Mucosa of descending colon (tissue), 3 donors: ENCODE results near the gene GET4. TPM values are rescaled to one million over a fixed set of nuclear protein-coding genes. Genes with fewer than 3 reads are reported as not detected.
A peak's percentile ranks its signal among the peaks of the same experiment; 100 is the strongest.
"Not testable (repeated sequence)": the region's sequence is repeated elsewhere in the genome, so short reads cannot be mapped to it uniquely, and the experiment has no call there.

Experiments used
- ATAC-seq: fragments of 200-7000 bp; cut with Tn5 transposase; one replicate; pipeline ENCODE4 v1.9.1; 2020; ENCODE audit warnings: mild to moderate bottlenecking, moderate library complexity
- DNase-seq, 3 donors: peaks; one replicate each; pipeline ENCODE4 v3.0.0-alpha.2; 2020
- H3K36me3 ChIP-seq: fragments of 200-600 bp; one replicate; pipeline ENCODE4 v1.8.0; 2021; ENCODE audit warnings: low read depth, mild to moderate bottlenecking
- H3K4me1 ChIP-seq: fragments of 200-600 bp; one replicate; pipeline ENCODE4 v1.8.0; 2021; ENCODE audit warnings: low read depth, mild to moderate bottlenecking
- H3K4me3 ChIP-seq: fragments of 200-600 bp; one replicate; pipeline ENCODE4 v1.8.0; 2021; ENCODE audit warnings: mild to moderate bottlenecking
- H3K9me3 ChIP-seq: fragments of 200-600 bp; one replicate; pipeline ENCODE4 v1.8.0; 2021; ENCODE audit warnings: mild to moderate bottlenecking
- CTCF ChIP-seq: fragments of 200-600 bp; IDR thresholded peaks from one replicate; pipeline ENCODE4 v1.8.0; 2022; ENCODE audit warnings: antibody characterized with exemption, mild to moderate bottlenecking
- intact Hi-C, 2 donors: fragments of 100-400 bp; cut with DNase I in 1 of 2; cut with micrococcal nuclease in 1 of 2; formaldehyde crosslinking; loops; one replicate each; pipeline versions ENCODE4 v1.11.0 to v1.11.1; 2022; cut with DNase I, micrococcal nuclease
- total RNA-seq, 3 donors: library from RNA; stranded (reverse); fragmentation: NEBNext Ultra II Directional in 2 of 3; extraction: Animal tissue kit (Norgen Biotek cat#: 25700) in 2 of 3; gene quantifications; one replicate each; pipeline versions ENCODE4 v1.2.1 to v1.2.4, GENCODE V29; 2021 to 2023
- donor health status: DM: no; HTN: no; CAD: no; lungs with moderate emphysema.
- donor health status: DM: no; HTN: no; CAD: no.
- donor health status: DM: no; HTN: yes; CAD: no.

Gene GET4
- total RNA-seq, 3 donors from 2014 or later = 36.9 to 48.8 (median 48.2) TPM

DNA sequence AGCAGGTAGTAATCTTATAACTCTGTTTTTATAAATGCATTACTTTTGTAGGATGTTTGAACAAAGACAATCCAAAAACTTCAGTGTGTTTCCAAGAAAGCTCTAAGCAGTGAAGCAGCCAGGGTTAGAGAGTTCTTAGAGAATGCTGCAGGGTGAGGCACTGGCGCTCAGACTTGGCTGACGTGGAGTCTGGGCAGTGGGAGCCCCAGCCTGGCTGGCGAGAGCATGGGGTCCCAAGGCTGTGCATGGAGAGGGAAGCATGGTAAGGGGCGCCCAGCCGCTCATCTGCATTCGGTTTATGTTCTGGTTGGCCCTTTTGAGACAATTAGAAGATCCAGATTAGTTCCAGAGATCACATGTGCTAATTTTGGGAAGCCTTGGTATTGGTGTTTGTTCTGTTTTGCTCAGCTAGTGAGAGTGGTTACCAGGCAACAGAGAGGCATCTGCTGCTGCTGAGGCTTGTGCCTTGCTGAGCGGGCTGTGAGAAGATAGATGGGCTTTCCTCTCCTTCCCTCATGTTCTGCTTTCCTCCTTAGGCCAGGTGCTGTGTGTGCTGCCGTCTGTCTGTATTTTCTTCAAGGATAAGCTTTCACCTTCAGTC is 33.8 kb upstream of the GET4 start:
- Histone ChIP-seq H3K4me1 (no peaks in the 10 kb centered on the region), H3K9me3 (no peaks in the 10 kb centered on the region), H3K36me3 (peaks cover 11% of the 10 kb centered on the region), H3K4me3 (no peak overlapping the region)
- TF ChIP-seq CTCF = no peak
- intact Hi-C loops = no loop called here
- ATAC-seq = peak; percentile 31
- DNase-seq = peak in 1 of 3 donors; percentile 15

- Histone ChIP-seq H3K36me3 (peaks cover 11% of the 10 kb centered on the region), H3K4me1 (no peaks in the 10 kb centered on the region), H3K4me3 (no peak overlapping the region), H3K9me3 (no peaks in the 10 kb centered on the region)
- no peak for ATAC-seq
- intact Hi-C loops = no loop called here
- TF ChIP-seq CTCF = no peak
- peak in 1 of 3 donors; percentile 8 for DNase-seq
These were observed 33.1 kb upstream of the GET4 start for GRCh38 chr7:843230-843629.

GRCh38 chr7:844043-844442 is 32.3 kb upstream of the GET4 start:
- H3K4me1 ChIP-seq = no peaks in the 10 kb centered on the region
- DNase-seq = peak in 2 of 3 donors; percentile 14 to 29
- H3K9me3 ChIP-seq = no peaks in the 10 kb centered on the region
- peaks cover 11% of the 10 kb centered on the region for H3K36me3 ChIP-seq
- no peak overlapping the region for H3K4me3 ChIP-seq
- ATAC-seq = no peak
- TF ChIP-seq CTCF = no peak
- intact Hi-C loops = no loop called here

- Histone ChIP-seq H3K4me3 (no peak overlapping the region), H3K9me3 (no peaks in the 10 kb centered on the region), H3K4me1 (no peaks in the 10 kb centered on the region), H3K36me3 (peaks cover 11% of the 10 kb centered on the region)
- intact Hi-C loops = no loop called here
- DNase-seq = peak in 2 of 3 donors; percentile 19 to 23
- no peak for ATAC-seq
- no peak for TF ChIP-seq CTCF
These were observed 31.8 kb upstream of the GET4 start for GRCh38 chr7:844514-844913.

DNA sequence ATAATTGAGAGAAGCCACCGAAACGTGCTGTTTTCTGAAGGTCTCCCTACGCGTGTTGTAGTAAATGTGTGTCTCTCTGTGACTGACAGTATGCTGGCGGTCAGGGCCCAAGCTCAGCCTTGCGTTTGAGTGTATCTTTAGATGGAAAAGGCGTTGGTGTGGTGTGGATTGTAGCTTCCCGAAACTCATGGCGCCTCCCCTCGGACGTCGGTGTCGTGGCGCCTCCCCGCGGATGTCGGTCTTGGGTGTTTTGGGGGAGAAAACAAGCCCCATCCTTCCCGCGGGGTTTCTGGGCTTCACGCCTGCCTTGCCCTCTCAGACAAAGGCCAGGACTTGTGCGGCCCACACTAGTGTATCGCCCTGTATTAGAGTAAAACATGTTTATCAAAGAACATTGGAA is 31.3 kb upstream of the GET4 start:
- DNase-seq (peak in 1 of 3 donors; percentile 26), ATAC-seq (no peak)
- Histone ChIP-seq H3K9me3 (no peaks in the 10 kb centered on the region), H3K36me3 (peaks cover 11% of the 10 kb centered on the region), H3K4me3 (no peak overlapping the region), H3K4me1 (no peaks in the 10 kb centered on the region)
- intact Hi-C loops = no loop called here
- no peak for TF ChIP-seq CTCF

- DNase-seq = no peak
- no peaks in the 10 kb centered on the region for H3K4me1 ChIP-seq
- no peak for TF ChIP-seq CTCF
- H3K9me3 ChIP-seq = no peaks in the 10 kb centered on the region
- no peak for ATAC-seq
- H3K4me3 ChIP-seq = no peak overlapping the region
- intact Hi-C loops = no loop called here
- H3K36me3 ChIP-seq = peaks cover 11% of the 10 kb centered on the region
These were observed 30.6 kb upstream of the GET4 start for GRCh38 chr7:845731-846130.

GRCh38 chr7:846958-847650 is 29.2 kb upstream of the GET4 start:
- ATAC-seq, intact Hi-C loops, H3K4me1 ChIP-seq, DNase-seq, H3K9me3 ChIP-seq, H3K4me3 ChIP-seq, H3K36me3 ChIP-seq: not testable (repeated sequence)

- H3K9me3 ChIP-seq, DNase-seq, H3K4me1 ChIP-seq, H3K4me3 ChIP-seq, intact Hi-C loops, ATAC-seq: not testable (repeated sequence)
- peaks cover 12% of the 10 kb centered on the region for H3K36me3 ChIP-seq
These were observed 28.6 kb upstream of the GET4 start for GRCh38 chr7:847728-848127.
